CD4-positive, alpha-beta T cell treated with Interleukin-17A for 4 hours (primary cell): ENCODE measurements around the gene METTL17.
"Not testable (repeated sequence)": the region's sequence is repeated elsewhere in the genome, so short reads cannot be mapped to it uniquely, and the experiment has no call there.

Experiments
- DNase-seq: peaks from one replicate; pipeline ENCODE4 v3.0.0-alpha.2; 2020; ENCODE audit warnings: mixed read lengths

METTL17 gene

DNA sequence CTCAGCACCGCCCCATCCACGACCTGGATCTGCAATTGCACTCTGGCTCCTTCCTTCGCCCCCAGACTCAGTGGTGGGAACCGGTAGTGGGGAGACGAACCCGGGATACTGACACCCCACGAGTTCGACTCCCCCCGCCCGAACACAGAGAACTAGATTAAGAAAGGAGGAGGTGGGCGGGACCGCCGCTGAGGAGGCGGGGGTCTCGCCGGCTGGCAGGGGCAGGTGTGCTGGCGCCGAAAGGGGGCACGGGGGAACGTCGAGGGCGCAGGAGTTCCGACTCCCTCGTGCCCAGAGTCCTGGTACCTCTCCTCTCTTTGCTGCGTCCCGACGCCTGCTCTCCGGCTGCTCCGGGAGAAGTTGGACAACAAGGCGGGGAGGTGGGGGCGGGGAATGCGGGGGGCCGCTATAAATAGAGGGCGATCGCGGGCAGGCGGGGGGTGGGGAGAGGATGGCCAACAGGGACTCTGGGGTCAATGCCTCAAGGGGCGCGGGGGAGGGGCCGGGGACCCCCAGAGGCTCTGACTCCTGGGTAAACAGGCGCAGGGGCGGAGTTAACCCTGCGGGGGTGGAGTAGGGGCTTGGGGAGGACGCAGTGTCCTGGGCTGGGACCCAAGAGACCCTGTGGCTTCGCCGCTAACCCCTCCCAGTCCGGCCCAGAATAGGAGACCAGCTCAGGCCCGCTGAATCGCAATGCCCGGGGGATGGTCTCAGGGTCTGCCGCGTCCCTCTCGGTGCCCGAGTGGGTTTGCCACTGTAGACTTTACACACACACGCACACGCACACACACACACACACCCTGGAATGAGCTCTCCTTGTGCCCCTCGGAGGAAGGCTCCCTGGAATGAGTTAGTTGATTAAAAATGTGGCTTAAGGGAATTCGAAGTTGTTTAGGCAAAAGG lies 35.8 kb downstream of the METTL17 start:
- no peak for DNase-seq

DNA sequence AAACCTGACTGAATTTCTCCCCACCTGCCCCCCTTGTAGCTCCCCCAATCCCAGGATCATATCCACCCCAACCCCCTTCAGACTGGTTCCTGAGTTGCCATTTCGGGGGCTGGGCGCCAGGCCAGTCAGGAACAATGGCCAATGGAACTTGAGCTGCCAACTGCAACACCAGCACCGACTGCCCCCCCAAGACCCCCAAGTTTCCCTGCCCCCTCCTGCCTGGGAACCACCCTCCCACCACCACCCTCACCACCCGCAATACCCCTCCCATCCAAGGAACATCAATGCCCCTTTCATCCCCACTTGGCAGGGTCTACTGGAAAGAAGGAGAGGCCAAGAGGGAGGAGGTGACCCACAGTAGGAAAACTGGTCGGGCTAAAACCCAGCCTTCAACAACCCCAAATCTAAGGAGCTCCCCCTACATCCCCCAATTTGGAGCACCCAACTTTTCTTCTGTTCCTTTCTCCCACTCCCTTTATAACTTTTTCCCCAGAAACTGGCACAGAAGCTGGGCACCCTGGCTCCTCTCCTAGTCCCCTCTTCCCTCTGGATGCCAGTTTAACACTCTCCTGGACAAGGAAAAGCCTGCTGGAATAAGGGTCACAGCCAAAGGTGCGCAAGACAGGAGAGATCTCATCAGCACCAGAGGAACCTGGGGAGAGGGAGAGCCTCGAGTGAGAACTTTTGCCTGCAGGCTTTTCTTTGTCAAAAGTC lies 36.7 kb downstream of the METTL17 start:
- DNase-seq: no peak

DNA sequence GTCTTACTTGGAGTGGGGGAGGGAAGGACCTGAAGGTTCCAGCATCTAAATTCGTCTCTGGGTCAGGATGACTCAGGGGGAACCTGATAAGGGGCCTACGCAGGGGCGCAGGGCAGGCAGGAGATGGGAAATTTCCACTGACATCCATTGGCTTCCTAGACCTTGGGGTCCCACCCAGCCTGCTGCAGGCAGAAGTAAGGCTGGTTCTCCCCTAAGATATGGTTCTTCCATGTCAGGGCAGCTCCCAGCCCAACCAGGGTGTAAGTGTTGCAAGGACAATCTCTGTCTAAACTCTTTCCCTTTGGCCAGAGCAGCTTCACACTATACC lies 37.2 kb downstream of the METTL17 start:
- no peak for DNase-seq

DNA sequence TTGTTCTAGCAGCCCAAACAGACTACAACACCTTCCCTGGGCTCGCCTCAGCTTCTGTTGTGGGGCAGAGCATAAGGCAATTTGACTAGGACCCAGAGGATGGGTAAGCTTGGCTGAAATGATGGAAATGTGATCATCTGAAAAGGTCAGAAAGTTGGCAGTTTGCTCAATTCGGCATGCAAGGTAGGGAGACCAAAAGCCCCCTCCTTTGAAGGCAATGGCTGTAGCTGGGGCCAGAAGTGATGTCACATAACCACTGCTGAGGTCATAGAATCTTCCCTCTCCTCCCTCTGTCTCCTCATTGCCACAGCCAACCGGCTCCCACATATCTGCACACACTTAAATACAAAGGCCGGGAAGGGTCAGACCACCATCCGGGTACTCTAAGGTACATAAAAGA lies 40.1 kb downstream of the METTL17 start, which contains the start of gene TPPP2:
TPPP2 (plus strand) TSS at position 301 of the 400 bp plus-strand sequence. CDS start 365 bp downstream, outside the sequence.
- DNase-seq: no peak

DNA sequence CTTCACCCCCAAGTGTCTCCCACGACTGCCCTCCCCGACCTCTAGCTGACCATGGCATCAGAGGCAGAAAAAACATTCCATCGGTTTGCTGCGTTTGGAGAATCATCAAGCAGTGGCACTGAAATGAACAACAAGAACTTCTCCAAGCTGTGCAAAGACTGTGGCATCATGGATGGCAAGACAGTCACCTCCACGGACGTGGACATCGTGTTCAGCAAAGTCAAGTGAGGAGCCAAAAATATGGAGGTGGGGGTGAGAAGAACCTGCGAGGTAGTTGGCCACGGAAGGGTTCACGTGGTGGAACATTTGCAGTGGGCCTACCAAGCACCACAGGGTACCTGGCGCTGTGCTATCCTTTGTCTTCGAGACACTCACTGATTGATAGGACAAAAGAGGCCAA lies 40.8 kb downstream of the METTL17 start:
- DNase-seq: no peak

DNA sequence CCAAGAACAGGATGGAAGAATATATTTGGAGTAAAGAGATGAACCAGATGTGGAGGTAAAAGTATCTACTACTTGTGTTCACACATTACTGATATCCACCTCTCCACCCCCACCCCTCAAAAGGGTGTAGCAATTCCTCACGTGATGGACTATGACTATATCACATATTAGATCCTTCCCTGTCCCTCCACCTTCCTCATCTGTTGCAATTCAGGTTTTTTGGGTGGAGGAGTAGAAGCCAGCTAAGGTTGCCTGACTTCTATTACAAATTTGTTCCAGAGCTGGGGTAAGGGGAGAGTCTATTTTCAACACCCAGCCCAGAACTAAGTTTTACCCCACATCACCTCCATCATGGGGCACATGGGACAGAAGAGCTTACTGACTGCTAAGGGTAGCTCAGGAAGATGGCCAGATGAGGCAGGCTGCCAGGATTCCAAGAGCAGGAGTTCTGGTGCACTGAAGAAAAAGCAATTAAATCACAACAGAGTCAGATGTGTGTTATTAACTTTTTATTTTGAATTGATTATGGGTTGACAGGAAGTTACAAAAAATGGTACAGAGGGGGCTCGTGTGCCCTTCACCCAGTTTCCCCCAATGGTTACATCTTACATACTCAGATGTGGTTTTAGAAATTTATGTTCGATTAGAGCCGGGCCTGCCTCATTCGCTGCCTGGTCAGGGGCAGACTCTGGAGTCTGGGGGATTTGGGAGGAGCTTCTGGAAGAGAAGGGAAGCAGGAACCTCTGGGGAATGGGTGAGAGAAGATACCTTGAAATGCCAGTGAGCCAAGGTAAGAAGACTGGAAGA lies 42.7 kb downstream of the METTL17 start:
- no peak for DNase-seq

DNA sequence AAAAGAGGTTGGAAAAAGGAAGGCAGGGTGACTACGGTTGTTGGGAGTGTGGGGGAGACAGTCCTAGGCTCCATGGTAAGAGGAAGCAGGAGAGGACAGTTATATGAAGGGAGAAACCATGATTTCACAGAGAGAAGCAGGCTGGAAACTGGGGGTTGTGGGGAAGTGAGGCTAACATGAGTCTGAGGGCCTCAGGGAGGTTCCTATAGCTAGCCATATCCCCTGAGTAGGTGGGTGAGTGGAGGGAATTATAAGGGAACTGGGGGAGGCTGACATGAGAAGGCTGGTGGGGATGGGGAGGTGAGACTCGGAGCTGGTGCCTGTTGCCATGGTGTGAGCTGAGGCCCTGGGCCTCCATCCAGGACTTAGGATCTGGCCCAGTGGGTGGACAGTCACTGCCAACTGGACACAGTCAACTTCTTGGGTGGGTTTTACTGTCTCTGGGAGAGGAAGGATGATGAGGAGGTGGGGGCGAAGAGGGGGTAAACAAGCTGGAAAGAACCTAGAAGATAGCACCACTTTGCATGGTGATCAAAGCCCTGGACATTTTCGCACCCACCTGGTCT lies 43.4 kb downstream of the METTL17 start:
- no peak for DNase-seq

DNA sequence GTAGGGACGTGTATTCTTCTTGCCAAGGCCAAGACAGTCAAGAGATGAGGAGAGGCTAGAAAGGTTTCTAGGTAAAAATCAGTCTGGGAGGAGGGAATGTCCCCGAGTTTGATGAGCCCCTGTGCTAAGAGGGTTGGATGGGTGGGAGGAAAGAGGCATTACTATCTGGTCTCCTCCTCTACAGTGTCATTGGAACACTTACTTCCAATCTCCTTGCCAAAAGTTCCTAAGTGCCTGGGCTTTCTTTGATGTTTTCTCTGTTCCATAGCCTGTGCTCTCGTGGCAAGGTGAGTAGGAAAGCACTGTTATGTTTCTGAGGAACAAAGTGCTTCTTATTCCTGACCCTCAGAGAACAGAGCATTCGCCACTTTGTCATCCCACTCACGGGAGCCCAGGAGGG lies 44.9 kb downstream of the METTL17 start, which contains the start of gene RNASE13:
RNASE13 (minus strand) TSS at position 101 of the 400 bp plus-strand sequence. CDS start 519 bp downstream, outside the sequence.
- no peak for DNase-seq

DNA sequence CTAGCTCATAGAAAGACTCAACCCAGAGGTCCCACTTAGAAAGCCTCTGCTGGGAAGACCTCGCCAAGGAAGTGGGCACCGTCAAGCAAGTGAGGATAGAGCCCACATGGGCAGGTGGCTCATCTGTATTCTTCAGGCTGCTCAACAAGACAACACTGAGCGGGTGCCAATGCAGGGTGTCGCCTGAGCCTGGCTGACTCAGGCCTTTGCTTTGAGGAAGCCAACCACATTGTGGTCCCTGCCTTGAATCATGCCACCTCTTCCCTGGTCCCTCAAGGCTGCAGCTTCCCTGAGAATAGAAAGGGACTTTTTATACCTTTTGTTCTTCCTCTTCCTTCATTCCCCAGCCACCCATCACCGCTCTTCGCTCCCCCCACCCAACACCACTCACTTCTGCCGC lies 47.0 kb downstream of the METTL17 start:
- no peak for DNase-seq

DNA sequence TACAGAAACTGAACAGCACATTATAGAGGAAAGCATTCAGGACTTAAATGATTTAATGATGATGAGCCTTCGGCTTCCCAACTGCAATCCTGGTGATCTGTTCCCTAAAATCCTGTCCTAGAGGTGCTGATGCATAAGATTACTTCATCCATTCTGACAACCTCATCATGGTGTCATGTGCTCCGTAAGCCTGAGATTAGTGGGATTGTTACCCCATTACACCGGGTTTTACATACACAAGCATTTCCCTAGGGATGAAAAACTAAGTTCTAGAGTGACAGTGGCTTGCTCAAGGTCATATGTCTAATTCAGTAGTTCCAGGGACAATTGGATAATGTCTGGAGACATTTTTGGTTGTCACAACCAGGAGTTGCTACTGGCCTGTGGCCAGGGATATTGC lies 47.4 kb downstream of the METTL17 start:
- DNase-seq: no peak

DNA sequence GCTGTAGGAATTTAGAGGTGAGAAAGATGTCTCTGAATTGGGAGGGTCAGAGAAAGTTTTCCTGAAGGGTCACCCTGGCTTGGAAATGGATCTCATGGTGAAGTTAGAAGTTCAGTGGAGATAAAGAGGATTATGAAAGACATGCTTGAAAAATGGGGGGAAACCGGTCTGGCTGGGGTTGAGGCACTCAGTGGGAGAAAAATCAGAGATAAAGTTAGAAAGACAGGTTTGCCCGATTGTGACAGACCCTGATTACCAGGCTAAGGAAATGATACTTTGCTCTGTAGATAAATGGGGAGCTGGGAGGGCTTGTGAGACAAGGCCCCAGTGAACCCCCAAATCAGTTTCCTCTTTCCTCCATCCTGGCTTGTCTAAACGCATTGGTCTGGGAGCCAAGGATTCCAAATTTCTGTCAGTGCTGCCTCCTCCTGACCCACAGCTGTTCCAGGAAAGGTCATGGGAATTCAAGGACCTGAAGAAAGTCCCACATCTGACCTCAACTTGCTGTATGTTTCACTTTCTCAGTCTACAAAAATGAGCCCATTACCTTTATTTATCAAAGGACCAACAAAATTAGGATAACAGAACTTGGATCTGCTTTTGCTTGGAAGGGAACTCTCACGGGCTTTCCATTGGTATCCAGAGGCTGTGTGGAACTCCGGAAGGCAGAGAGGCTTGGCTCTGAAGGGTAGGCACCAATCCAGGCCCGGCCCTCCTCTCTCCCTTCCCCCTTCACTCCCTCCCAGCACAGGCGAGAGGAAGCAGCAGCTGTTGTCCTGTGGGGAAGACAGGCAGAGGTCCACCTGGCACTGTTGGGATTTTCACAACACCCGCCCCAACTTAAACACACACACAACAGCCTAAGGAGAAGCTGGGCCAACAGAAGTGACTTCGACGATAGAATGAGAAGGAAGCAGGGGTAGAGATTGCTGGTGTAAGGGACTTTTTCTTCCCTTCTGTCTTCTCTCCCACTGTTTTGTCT lies 49.0 kb downstream of the METTL17 start:
- DNase-seq: no peak

DNA sequence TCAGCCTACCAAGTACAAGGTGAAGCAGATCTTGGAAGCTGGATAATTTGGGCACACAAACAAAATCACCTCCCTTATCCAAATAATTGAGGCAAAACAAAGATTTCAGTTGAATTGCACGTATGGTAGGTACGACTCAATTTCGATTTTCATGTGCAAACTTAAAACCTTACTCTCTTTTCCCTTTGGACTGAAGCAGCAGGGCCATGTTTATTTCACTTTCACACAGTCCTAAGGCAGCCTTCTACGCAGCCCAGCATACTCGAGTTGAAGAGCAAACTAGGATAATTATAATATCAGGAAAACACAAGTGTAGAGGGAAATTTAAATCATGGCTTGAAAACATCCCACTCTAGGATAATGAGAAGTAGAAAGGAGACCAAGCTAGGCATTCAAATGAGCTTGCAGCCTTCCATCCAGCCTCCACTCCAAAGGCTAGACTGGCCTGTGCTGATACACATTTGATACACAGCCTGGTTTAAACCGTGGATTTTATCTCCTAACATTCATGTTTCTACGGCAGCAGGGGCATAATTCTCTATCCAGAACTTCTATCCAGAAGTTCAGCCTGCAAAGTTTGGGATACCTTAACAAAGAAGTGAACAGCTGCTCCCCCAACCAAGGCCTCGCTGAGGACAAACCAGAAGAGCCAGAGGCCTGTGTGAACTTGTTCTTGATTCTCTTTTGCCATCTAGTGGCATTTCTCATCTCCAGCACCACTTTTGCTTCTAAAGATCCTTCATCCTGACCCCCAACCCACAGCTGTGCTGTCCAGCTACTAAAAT lies 50.0 kb downstream of the METTL17 start:
- peak; percentile 48 for DNase-seq

DNA sequence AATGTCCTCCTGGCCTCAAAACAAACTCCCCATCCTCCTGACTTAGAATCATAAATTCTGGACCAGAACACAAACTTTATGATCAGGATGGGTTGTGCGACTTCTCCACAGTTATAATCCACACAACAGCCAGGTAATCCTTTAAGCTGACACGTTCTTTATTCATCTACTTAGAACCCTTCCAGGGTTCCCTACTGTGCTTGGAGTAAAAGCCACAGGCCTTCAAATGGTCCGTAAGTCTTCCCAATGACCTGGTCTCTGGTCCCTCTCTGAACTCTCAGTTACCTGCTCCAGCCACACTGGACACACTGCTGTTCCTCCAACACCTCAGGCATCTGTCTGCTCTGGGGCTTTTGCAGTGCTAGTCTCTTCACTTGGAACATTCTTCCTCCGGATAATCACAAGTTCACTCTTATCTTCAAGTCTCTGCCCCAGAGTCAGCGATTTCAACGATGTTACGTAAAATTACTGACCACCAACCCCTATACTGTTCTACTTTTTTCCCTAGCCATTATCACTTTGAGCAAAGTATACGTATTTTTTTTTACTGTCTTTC lies 50.7 kb downstream of the METTL17 start:
- no peak for DNase-seq

DNA sequence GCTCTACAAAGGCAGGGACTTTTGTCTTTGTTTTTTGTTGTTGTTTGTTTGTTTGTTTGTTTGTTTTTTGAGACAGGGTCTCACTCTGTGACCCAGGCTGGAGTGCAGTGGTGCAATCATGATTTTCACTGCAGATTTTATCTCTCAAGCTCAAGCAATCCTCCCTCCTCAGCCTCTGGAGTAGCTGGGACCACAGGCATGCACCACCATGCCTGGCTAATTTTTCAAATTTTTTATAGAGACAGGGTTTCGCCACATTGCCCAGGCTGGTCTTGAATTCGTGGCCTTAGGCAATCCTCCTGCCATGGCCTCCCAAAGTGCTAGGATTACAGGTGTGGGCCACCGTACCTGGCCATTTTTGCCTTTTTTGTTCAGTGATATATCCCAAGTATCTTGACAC lies 51.2 kb downstream of the METTL17 start:
- DNase-seq: not testable (repeated sequence)

DNA sequence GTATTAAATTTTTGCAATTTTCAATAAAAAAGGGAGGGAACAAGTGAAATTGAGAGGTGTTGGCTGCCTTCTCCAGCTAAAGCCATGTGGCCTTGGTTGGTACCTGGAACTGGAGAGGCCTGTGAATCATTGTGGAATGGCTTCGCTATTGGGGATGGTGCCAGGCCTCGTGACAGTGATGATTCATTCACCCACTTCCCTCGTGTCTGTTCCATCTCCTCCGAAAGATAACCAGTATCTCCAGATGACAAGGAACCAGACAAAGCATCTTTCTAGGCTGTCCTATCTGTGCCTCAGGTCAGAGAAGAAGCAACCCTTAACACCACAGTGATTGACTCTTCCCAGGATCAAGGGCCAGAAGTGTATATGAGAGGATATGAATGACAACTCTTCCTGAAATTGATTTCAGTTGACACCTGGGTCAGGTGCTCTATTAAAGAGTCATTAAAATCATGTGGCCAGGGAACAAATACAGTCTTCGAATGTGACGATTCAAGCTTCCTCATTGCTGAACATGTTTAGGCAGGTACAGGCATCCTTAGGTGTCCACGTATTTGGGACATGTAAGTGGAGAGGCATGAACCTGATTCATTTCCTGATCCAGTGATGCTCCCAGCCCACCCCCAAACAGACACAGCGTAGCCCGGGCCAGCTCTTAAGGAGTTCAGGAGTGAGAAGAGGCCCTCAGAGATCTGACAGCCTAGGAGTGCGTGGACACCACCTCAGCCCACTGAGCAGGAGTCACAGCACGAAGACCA lies 52.1 kb downstream of the METTL17 start, which contains the start of gene RNASE7:
RNASE7 (plus strand) TSS at position 687 of the 758 bp plus-strand sequence. CDS start 631 bp downstream, outside the sequence.
- no peak for DNase-seq

DNA sequence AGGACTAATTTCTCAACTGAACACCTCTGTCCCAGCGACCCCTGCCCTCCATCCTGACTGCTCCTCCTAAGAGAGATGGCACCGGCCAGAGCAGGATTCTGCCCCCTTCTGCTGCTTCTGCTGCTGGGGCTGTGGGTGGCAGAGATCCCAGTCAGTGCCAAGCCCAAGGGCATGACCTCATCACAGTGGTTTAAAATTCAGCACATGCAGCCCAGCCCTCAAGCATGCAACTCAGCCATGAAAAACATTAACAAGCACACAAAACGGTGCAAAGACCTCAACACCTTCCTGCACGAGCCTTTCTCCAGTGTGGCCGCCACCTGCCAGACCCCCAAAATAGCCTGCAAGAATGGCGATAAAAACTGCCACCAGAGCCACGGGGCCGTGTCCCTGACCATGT lies 53.1 kb downstream of the METTL17 start:
- no peak for DNase-seq

DNA sequence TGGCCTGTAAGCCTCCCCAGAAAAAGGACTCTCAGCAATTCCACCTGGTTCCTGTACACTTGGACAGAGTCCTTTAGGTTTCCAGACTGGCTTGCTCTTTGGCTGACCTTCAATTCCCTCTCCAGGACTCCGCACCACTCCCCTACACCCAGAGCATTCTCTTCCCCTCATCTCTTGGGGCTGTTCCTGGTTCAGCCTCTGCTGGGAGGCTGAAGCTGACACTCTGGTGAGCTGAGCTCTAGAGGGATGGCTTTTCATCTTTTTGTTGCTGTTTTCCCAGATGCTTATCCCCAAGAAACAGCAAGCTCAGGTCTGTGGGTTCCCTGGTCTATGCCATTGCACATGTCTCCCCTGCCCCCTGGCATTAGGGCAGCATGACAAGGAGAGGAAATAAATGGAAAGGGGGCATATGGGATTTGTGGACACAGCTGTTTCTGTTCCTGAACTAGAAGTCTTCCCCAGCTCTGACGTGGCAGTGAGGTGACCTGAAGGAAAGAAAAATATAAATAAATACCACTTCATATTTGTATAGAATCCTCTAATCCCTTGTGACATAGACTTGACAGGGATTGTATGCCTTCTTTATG lies 53.7 kb downstream of the METTL17 start:
- DNase-seq: no peak

DNA sequence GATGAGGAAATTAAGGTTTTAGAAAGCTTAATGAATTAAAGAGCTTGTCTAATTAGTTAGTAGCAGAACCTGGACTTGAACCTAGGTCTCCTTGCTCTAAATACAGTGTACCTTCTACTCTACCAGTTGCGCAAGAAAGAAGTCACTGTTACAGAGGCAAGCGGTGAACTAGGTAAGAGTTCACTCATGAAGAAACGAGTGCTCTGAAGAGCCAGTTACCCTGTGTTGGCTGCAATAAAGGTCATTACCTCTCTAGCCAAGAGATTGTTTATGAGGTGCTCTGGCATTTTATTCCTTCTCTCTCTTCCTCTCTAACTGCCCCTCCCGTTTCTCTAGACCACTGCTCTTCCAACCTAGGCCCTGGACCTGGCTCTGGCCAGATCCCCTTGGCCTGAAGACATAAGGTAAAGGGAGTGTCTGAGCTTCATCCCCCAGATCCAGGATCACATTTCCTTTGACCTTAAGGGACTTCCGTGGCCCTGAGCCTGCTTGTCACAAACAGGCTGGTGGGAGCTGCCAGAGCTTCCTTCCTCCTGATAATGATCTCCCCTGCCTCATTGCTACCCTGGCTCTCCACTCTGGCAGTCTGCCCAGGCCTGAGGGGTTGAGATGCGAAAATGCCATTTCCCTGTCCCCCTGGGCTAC lies 54.3 kb downstream of the METTL17 start:
- DNase-seq: peak; percentile 34
